A549 (cell line): ENCODE results near the gene MYEOV. TPM values are rescaled to one million over a fixed set of nuclear protein-coding genes. Genes with fewer than 3 reads are reported as not detected.

Source experiments
- ATAC-seq, 2 experiments: fragments of 200-7000 bp in 1 of 2; fragments of >200 bp in 1 of 2; cut with Nextera tagmentation in 1 of 2; cut with Tn5 transposase in 1 of 2; 3 replicates each; pipeline versions ENCODE4 v1.8.0 to v1.9.1; 2018 to 2020; ENCODE audit warnings: mild to moderate bottlenecking in 1 of 2, moderate library complexity in 1 of 2
- CTCF ChIA-PET: fragments of 300-600 bp; sonication (Branson Sonifier 250); formaldehyde crosslinking; extraction: SDS; loops from one replicate; lab custom pipeline; 2021; ENCODE audit warnings: antibody characterized with exemption, inconsistent platforms; lab: Yijun Ruan, JAX
- POLR2A ChIA-PET: fragments of 350-600 bp; formaldehyde crosslinking; extraction: SDS; loops from one replicate; lab custom pipeline; 2021; ENCODE audit warnings: antibody characterized with exemption, inconsistent platforms; lab: Yijun Ruan, JAX
- DNase-seq, 2 experiments: peaks; one replicate each; pipeline versions ENCODE4 v3.0.0 to v3.0.0-alpha.2; 2011 to 2016; ENCODE audit warnings: low read depth in 1 of 2, low spot score in 1 of 2
- FAIRE-seq: peaks from 2 replicates; lab custom pipeline; 2011; peaks lifted over from hg19 to GRCh38; lab: Jason Lieb, UNC
- H3K27ac ChIP-seq, 2 experiments: fragments of >200 bp; sonication (Bioruptor Twin); formaldehyde crosslinking; 3 replicates each; pipeline ENCODE4 v1.5.1; 2016 to 2017
- H3K4me1 ChIP-seq: fragments of >200 bp; sonication (Bioruptor Twin); formaldehyde crosslinking; 3 replicates; pipeline ENCODE4 v1.6.1; 2016
- H3K4me2 ChIP-seq: fragments of >200 bp; sonication (Bioruptor Twin); formaldehyde crosslinking; 3 replicates; pipeline ENCODE4 v1.6.1; 2016
- H3K4me3 ChIP-seq: fragments of >200 bp; sonication (Bioruptor Twin); formaldehyde crosslinking; 3 replicates; pipeline ENCODE4 v1.5.1; 2016
- H3K9me3 ChIP-seq: fragments of >200 bp; sonication (Bioruptor Twin); formaldehyde crosslinking; 3 replicates; pipeline ENCODE4 v1.6.1; 2016
- E2F6 ChIP-seq: IDR thresholded peaks from 2 replicates; pipeline ENCODE4 v1.6.1; 2012; ENCODE audit warnings: low read depth, borderline replicate concordance
- FOSL2 ChIP-seq, 2 experiments: fragments of 450-650 bp in 1 of 2; fragments of >200 bp in 1 of 2; sonication (Bioruptor Twin) in 1 of 2; formaldehyde crosslinking; IDR thresholded peaks; 2 replicates each; pipeline versions ENCODE4 v1.5.0 to v1.6.1; 2016 to 2020; ENCODE audit warnings: mild to moderate bottlenecking in 1 of 2, moderate library complexity in 1 of 2
- GATA3 ChIP-seq: IDR thresholded peaks from 2 replicates; pipeline ENCODE4 v1.6.1; 2012; ENCODE audit warnings: borderline replicate concordance
- HMGXB4 ChIP-seq: fragments of 250-450 bp; sonication (Bioruptor Pico); IDR thresholded peaks from 2 replicates; pipeline ENCODE4 v1.5.0; 2021; ENCODE audit warnings: mild to moderate bottlenecking, moderate library complexity, borderline replicate concordance
- HOXB5 ChIP-seq: fragments of 250-450 bp; sonication (Bioruptor Pico); IDR thresholded peaks from 2 replicates; pipeline ENCODE4 v1.5.0; 2020; ENCODE audit warnings: mild to moderate bottlenecking, moderate library complexity
- JUNB ChIP-seq: fragments of >200 bp; sonication (Bioruptor Twin); formaldehyde crosslinking; IDR thresholded peaks from 2 replicates; pipeline ENCODE4 v1.6.1; 2016
- MYC ChIP-seq: IDR thresholded peaks from 2 replicates; pipeline ENCODE4 v1.6.1; 2012; ENCODE audit warnings: mild to moderate bottlenecking, inconsistent platforms, low read length, improper control_type of control experiment, borderline replicate concordance
- NPAS2 ChIP-seq: fragments of 250-450 bp; sonication (Bioruptor Pico); IDR thresholded peaks from 2 replicates; pipeline ENCODE4 v1.8.0; 2022; ENCODE audit warnings: mild to moderate bottlenecking, moderate library complexity, borderline replicate concordance
- PHF8 ChIP-seq: fragments of 200-600 bp; sonication (generic); IDR thresholded peaks from 2 replicates; pipeline ENCODE4 v1.6.1; 2016; ENCODE audit warnings: low read depth, mild to moderate bottlenecking, antibody characterized with exemption, moderate library complexity, borderline replicate concordance
- POLR2A ChIP-seq: IDR thresholded peaks from 2 replicates; pipeline ENCODE4 v1.6.1; 2012; ENCODE audit warnings: mild to moderate bottlenecking, low read length
- RAD21 ChIP-seq, 2 experiments: fragments of >200 bp in 1 of 2; sonication (Bioruptor Twin) in 1 of 2; formaldehyde crosslinking in 1 of 2; IDR thresholded peaks in 1 of 2; conservative IDR thresholded peaks in 1 of 2; 2 replicates in 1 of 2; 3 replicates in 1 of 2; pipeline ENCODE4 v1.6.1; 2012 to 2018; ENCODE audit warnings: inconsistent platforms in 1 of 2
- SMC3 ChIP-seq: fragments of >200 bp; sonication (Bioruptor Twin); formaldehyde crosslinking; IDR thresholded peaks from 3 replicates; pipeline ENCODE4 v1.6.1; 2018; ENCODE audit warnings: inconsistent platforms
- SREBF2 ChIP-seq: fragments of 450-650 bp; IDR thresholded peaks from 2 replicates; pipeline ENCODE4 v1.6.1; 2014; ENCODE audit warnings: mild to moderate bottlenecking, moderate library complexity
- TFCP2L1 ChIP-seq: fragments of 250-450 bp; sonication (Bioruptor Pico); IDR thresholded peaks from 2 replicates; pipeline ENCODE4 v1.5.0; 2021; ENCODE audit warnings: mild to moderate bottlenecking
- ZC3H11A ChIP-seq: fragments of 450-650 bp; IDR thresholded peaks from 2 replicates; pipeline ENCODE4 v1.6.1; 2014; ENCODE audit warnings: antibody characterized with exemption, mild to moderate bottlenecking
- WGBS: methylation state at CpG from one replicate; pipeline ENCODE4 v1.1.6; 2017; ENCODE audit errors: missing lambda C conversion rate; 5-methylcytosine and 5-hydroxymethylcytosine counted together
- polyA plus RNA-seq, 4 experiments: library from polyadenylated mRNA; depleted of rRNA in 3 of 4; stranded (reverse); fragments of >200 nt; fragmentation: RNase III in 1 of 4; extraction: RNeasy Plus Mini Kit Qiagen cat#74134 plus additional on column Dnase treatment in 1 of 4; gene quantifications; 2 replicates in 3 of 4; 3 replicates in 1 of 4; pipeline ENCODE4 v1.2.3, GENCODE V29; 2011 to 2017
- TF ChIP-seq, protein P1 (sequence below): fragments of >200 bp; sonication (Bioruptor Twin); formaldehyde crosslinking; IDR thresholded peaks from 3 replicates; pipeline ENCODE4 v1.5.1; 2016
- TF ChIP-seq, protein P2 (sequence below): fragments of 150-350 bp; IDR thresholded peaks from 2 replicates; pipeline ENCODE4 v1.6.1; 2014; ENCODE audit warnings: low read depth, mild to moderate bottlenecking, low read length
- TF ChIP-seq, protein P3 (sequence below): fragments of 250-450 bp; sonication (Bioruptor Pico); IDR thresholded peaks from 2 replicates; pipeline ENCODE4 v1.5.0; 2020; ENCODE audit warnings: low read depth, mild to moderate bottlenecking, moderate library complexity

The MYEOV gene
- polyA plus RNA-seq, 2 of the 4 experiments (the other 2 are of a cell fraction), result 92.3 to 102 TPM

- Histone ChIP-seq H3K4me2 (no peak overlapping the region), H3K27ac (no peak overlapping the region), H3K4me3 (no peak overlapping the region), H3K4me1 (peaks cover 17% of the 10 kb centered on the region), H3K9me3 (no peaks in the 10 kb centered on the region)
- POLR2A ChIA-PET, result no interaction called here
- ATAC-seq (no peak), DNase-seq (no peak)
- CTCF ChIA-PET, result interaction anchor here (2.0 kb wide), 1 partner anchor 243 kb away, joined by 5 read pairs; no protein-coding TSS in a partner anchor
- WGBS, result 91% methylated on average over 7 of the region's 7 CpGs
- TF ChIP-seq, protein P1, sequence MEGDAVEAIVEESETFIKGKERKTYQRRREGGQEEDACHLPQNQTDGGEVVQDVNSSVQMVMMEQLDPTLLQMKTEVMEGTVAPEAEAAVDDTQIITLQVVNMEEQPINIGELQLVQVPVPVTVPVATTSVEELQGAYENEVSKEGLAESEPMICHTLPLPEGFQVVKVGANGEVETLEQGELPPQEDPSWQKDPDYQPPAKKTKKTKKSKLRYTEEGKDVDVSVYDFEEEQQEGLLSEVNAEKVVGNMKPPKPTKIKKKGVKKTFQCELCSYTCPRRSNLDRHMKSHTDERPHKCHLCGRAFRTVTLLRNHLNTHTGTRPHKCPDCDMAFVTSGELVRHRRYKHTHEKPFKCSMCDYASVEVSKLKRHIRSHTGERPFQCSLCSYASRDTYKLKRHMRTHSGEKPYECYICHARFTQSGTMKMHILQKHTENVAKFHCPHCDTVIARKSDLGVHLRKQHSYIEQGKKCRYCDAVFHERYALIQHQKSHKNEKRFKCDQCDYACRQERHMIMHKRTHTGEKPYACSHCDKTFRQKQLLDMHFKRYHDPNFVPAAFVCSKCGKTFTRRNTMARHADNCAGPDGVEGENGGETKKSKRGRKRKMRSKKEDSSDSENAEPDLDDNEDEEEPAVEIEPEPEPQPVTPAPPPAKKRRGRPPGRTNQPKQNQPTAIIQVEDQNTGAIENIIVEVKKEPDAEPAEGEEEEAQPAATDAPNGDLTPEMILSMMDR, result no peak
- no peak for TF ChIP-seq GATA3
- TF ChIP-seq, protein P2, sequence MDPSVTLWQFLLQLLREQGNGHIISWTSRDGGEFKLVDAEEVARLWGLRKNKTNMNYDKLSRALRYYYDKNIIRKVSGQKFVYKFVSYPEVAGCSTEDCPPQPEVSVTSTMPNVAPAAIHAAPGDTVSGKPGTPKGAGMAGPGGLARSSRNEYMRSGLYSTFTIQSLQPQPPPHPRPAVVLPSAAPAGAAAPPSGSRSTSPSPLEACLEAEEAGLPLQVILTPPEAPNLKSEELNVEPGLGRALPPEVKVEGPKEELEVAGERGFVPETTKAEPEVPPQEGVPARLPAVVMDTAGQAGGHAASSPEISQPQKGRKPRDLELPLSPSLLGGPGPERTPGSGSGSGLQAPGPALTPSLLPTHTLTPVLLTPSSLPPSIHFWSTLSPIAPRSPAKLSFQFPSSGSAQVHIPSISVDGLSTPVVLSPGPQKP, result no peak
- TF ChIP-seq MYC, result no peak
- no peak for TF ChIP-seq TFCP2L1
- no peak for TF ChIP-seq HMGXB4 (CRISPR knock-in tag)
- no peak for TF ChIP-seq E2F6
- TF ChIP-seq SREBF2, result no peak
- no peak for TF ChIP-seq JUNB
- TF ChIP-seq, protein P3, sequence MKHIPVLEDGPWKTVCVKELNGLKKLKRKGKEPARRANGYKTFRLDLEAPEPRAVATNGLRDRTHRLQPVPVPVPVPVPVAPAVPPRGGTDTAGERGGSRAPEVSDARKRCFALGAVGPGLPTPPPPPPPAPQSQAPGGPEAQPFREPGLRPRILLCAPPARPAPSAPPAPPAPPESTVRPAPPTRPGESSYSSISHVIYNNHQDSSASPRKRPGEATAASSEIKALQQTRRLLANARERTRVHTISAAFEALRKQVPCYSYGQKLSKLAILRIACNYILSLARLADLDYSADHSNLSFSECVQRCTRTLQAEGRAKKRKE (CRISPR knock-in tag), result no peak
- TF ChIP-seq HOXB5 (CRISPR knock-in tag), result no peak
- TF ChIP-seq FOSL2 (IDR thresholded peaks at IDR 0.05), result no peak
- TF ChIP-seq FOSL2 (CRISPR knock-in tag; IDR thresholded peaks at IDR 0.05), result no peak
- no peak for TF ChIP-seq NPAS2 (CRISPR knock-in tag)
- TF ChIP-seq PHF8, result no peak
- no peak for TF ChIP-seq ZC3H11A
- TF ChIP-seq POLR2A, result no peak
- no peak for TF ChIP-seq RAD21 (conservative IDR thresholded peaks at IDR 0.05 in 1 of 2, IDR thresholded peaks at IDR 0.05 in 1 of 2)
- TF ChIP-seq SMC3, result no peak
- TF ChIP-seq, all 56 proteins: peak for 0
- FAIRE-seq, result no peak
Observed at GRCh38 chr11:69344570-69345145, 50.7 kb downstream of the MYEOV start.

Other genes with a start within 250 kb of the MYEOV start
- gene TPCN2, start 245.2 kb upstream of the MYEOV start, polyA plus RNA-seq (2011; rRNA removed), result 8.1 and 8.9 TPM in 2 replicates
- gene TPCN2, start 245.2 kb upstream of the MYEOV start, polyA plus RNA-seq (2017; fragmentation: RNase III; extraction: RNeasy Plus Mini Kit Qiagen cat#74134 plus additional on column Dnase treatment), result 8.8 to 9.1 TPM (median 9.0 TPM) in 3 replicates
- gene SMIM38, start 138.2 kb upstream of the MYEOV start, polyA plus RNA-seq (2011; rRNA removed), result 0.08 and 0.24 TPM in 2 replicates
- 0.05 to 0.08 TPM in 2 of 3 replicates, not detected in the other for gene SMIM38, start 138.2 kb upstream of the MYEOV start, polyA plus RNA-seq (2017; fragmentation: RNase III; extraction: RNeasy Plus Mini Kit Qiagen cat#74134 plus additional on column Dnase treatment)
- gene LINC01488, start 187.5 kb downstream of the MYEOV start, polyA plus RNA-seq (2011; rRNA removed), result not detected in 2 replicates
- 0.05 to 0.11 TPM (median 0.09 TPM) in 3 replicates for gene LINC01488, start 187.5 kb downstream of the MYEOV start, polyA plus RNA-seq (2017; fragmentation: RNase III; extraction: RNeasy Plus Mini Kit Qiagen cat#74134 plus additional on column Dnase treatment)